GM12891 (cell line): ENCODE results near the gene RBFOX2.

Experiments used
- PAX5 ChIP-seq: IDR thresholded peaks from 2 replicates; pipeline ENCODE4 v1.6.1; 2011; ENCODE audit warnings: low read length, moderate library complexity, mild to moderate bottlenecking; ENCODE audit not compliant: insufficient read depth, severe bottlenecking
- POLR2A ChIP-seq: IDR thresholded peaks from 2 replicates; pipeline ENCODE4 v1.6.1; 2011; ENCODE audit warnings: low read depth, low read length, control low read depth
- POLR2AphosphoS5 ChIP-seq: IDR thresholded peaks from 2 replicates; pipeline ENCODE4 v1.6.1; 2011; ENCODE audit warnings: low read depth, low read length, control low read depth
- POU2F2 ChIP-seq: IDR thresholded peaks from 2 replicates; pipeline ENCODE4 v1.6.1; 2011; ENCODE audit warnings: low read depth, mild to moderate bottlenecking, control low read depth, low read length, moderate library complexity
- SPI1 ChIP-seq: IDR thresholded peaks from 2 replicates; pipeline ENCODE4 v1.6.1; 2011; ENCODE audit warnings: low read depth, low read length, control low read depth
- TAF1 ChIP-seq: IDR thresholded peaks from 2 replicates; pipeline ENCODE4 v1.6.1; 2011; ENCODE audit warnings: low read depth, low read length, control low read depth

GRCh38 chr22:35918456-35918855, 110.2 kb downstream of the RBFOX2 start:
- TF ChIP-seq POLR2A (no peak), TAF1 (no peak), POLR2AphosphoS5 (no peak), SPI1 (no peak), POU2F2 (no peak), PAX5 (no peak)
